HG03520 (cell line): ENCODE data around the gene ASPHD2.

Experiments
- ATAC-seq: cut with Tn5 transposase; IDR thresholded peaks from one replicate; pipeline ENCODE4 v1.9.1; 2021; ENCODE audit warnings: mild to moderate bottlenecking, moderate library complexity; ENCODE audit not compliant: unreplicated experiment

The ASPHD2 gene

DNA sequence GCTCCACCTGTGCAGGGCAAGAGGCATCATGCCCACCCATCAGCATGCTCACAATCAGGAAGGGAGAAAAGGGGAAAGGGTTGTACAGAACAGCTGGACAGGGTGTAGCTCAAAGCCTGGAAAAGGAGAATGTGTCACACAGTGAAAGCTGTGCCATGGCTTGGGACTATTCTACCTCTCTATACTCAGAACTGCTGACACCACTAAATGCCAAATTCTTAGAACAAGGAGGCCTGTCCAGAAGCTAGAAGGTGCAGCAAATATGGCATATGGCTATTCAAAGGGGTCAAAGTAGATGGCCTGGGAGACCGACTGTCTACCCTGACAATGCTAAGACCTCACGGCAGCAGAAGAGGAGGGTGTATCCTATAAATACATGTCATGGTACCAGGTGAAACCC, 41.7 kb downstream of the ASPHD2 start:
- no peak for ATAC-seq

DNA sequence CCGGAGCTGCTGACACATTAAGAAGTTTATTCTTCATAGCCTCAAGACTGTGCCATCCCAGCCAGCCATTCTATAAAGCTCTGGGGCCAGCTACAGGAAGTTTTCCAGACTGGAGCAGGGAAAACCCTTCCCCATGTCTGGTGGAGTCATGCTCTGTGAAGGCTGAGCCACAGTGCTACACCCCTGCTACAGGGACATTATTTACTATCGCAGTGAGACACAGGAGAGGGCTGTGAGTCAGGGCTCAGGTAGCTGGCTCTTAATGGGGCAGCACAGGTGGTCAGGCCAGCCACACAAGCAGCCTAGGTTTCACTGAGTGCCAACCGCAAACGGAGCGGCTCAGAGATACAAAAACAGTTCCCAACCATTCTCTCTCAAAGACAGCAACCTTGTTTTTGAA, 42.5 kb downstream of the ASPHD2 start:
- ATAC-seq = no peak

DNA sequence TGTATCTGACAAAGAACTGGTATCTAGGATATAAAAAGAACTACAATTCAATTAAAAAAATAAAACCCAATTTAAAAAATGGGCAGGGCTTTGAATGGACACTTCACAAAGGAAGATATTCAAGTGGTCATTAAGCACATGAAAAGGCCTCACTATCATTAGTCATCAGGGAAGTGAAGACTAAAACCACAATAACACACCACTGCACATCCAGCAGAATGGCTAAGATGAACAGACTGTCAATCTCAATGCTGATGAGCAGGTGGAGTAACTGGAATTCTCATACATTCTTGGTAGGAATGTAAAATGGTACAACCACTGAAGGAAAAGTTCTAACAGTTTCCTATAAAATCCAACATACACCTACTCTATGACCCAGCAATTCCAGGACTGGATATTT, 45.6 kb downstream of the ASPHD2 start:
- ATAC-seq = no peak

DNA sequence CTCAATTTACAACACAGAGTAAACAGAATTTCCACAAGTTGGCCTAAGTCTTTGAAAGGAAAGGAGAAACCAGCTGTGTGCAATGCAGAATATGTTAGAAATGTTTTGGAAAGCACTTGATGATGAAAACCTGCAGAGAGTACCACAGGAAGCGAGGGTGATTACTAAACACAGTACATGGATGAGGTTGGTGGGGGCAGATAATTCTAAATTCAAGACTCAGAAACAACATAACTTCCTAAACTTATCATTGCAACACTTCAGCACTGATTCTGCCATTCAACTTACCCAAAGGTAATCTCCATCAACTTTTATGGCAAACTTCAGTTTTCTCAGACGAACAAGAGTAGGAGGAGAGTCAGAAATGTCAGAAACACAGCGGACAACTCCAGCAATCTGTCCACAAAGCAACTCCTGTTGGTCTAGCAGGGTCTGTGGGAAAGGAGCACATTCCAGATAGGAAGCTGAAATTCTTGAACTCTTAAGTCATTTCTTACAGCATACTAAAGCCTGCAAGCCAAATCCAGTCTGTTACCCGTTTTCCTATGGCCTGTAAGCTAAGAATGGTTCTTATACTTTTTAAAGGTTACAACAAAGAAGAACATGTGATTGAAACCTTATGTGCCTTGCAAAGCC, 47.8 kb downstream of the ASPHD2 start:
- no peak for ATAC-seq

DNA sequence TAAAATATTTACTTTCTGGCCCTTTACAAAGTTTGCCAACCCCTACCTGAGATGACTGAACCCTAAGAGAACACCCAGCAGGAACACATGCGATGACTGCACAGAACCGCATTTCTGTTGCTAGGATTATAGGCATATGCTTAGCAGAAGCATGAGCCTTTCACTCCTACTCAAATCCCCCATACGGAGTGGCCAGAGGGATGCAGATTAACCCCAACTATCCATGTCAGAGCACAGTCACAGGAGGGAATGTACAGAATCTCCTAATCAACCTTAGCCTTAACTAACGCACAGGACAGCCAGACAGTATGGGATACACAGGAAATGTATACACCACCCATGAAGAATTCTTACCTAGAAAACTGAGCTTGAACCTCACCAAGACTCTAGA, 48.3 kb downstream of the ASPHD2 start:
- no peak for ATAC-seq

DNA sequence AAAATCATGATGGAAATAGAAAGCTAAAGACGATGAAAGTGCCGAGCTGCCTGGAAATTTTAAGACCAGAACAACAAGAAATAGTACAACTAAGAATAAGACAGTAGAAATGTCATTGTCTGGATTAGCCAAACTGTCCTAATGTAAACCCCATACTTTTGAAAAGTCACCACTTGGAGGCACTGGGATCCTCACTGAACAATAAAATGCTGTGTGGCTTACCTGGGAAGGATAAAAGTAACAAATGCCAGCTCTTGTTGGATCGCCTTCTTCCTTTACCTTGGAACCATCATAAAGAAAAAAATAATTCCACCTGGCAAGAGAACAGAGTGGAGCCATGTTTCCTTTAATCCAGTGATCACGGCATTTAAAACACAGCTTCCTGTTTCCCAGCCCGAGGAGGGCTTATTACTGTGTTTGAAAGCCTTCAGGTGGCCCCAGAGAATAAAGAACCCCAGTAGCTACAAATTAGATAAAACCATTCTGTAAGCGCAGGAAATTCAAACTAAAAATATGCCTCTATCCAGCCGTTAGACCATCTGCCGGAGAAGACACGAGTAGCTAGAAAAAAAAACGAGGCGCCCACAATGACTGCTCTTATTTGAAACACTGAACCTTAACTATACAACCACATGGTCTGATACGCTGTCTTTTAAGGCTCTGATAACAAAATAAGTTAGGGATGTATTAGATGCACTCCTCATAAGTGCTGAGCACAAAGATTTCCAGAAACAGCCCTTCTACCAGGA, 50.2 kb downstream of the ASPHD2 start:
- no peak for ATAC-seq

DNA sequence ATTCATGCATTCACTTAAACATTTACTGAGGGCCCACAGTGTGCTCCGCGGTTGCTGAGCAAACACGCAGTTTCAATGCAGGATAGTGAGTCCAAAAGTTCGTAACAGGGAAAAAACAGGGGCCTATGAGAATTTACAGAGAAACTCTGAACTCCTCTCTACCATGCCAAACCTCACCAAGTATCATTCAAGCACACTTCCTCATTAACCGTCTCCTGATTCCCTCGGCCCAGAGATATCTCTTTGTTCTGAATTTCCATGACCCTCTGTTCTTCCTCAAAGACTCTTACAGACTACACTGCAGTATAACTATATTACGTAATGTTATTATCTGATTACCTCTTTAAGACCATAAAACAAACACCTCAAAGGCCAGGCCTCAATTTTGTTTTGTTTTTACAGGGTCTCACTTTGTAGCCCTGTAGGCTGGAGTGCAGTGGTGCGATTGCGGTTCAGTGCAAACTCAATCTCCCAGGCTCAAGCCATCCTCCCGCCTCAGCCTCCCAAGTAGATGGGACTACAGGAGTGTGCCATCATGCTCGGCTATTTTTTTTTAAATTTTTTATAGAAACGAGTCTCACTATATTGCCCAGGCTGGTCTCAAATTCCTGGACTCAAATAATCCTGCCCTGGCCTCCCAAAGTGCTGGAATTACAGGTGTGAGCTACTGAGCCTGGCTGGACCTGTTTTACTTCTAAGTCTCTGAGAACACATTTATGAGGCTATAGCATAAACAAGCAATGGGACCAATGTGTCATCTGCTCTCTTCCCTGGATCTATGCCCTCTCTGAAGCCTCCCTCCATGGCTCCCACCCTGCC, 50.9 kb downstream of the ASPHD2 start:
- ATAC-seq = no peak

DNA sequence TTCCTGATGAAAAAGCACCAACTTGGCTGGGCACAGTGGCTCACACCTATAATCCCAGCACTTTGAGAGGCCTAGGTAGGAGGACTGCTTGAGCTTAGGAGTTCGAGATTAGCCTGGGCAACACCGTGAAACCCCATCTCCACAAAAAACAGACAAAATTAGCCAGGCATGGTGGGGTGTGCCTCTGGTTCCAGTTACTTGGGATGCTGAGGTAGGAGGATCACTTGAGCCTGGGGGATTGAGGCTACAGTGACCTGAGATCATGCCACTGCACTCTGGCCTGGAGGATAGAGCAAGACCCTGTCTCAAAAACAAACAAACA, 51.5 kb downstream of the ASPHD2 start:
- ATAC-seq = no peak

DNA sequence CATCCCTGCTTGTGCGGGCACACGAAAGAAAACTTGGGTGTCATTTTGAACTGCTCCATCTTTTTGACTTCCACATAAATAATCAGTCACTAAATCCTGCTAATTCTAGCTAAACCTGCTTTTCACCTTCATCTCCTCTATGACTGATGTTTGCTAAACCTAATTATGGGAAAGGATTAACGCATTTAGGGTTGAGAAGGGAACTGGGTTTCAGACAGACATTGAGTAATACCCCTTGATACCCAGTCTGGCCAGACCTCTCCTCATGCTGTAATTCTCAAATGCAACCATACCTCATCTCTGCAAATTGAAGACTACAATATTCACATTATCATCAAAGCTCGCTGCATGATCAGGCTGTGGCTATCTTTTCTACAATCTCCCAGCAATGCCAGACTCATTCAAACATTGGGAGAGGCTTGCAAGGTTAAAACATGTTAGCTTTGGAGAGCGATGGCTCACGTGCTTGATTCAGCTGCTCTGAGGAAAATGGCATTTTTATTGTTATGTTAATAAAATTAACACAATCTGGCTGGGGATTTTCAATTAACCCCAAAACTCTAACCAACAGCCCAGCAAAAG, 52.1 kb downstream of the ASPHD2 start:
- no peak for ATAC-seq

DNA sequence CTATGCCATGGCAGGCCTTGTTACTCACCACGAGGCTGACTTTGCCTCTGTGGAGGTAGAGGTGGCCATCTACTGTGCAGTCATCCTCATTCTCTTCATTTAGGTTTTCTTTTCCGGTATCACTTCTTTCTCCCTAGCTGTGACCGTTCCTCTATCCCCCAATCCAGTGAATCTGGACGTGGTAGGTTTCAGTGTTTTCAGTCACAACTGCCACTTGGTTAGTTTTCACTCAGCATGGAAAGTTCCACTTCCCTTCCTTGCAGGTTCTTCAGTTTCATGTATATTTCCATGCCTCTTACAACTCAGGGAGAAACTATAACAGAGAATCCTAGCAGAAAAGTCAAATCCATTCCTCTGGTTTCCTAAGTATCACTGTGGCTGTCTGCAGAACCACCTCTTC, 52.6 kb downstream of the ASPHD2 start:
- ATAC-seq = no peak

DNA sequence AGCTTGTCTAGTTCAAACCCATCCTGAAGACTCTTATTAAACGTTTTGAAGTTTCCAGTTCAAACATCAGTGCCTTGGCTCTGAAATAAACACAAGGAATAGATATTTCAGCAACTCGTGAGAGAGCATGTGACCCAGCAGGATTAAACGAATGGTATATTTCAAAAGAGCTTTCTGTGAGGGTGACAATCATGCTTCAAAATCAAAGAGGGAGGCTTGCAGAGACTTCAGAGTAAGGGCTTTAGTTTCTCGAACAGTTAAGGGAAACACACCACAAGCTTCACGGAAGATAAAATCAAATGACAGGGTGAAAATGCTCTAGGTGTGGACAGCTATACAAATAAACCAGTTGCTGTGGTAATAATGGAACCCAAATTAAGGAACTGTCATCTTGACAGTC, 53.1 kb downstream of the ASPHD2 start:
- ATAC-seq = no peak

DNA sequence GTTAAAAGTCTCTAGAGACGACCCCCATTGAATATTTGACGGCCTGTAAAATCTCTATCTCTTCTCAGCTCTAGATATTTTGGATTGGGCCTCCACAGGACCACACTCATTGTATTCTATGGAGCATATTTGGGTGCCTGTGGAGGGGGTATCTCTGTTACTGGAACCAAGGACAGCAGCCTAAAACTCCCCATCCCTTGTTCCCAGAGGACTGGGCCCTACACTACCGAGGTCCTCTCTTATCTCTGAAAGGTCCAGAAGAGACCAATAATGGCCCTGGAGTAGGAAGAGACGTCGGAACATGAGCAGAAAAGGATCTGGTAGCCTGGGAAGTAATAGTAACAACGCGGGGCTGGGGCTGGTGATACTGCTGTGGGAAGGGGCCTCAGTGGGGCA, 54.0 kb downstream of the ASPHD2 start:
- ATAC-seq = peak; percentile 8

DNA sequence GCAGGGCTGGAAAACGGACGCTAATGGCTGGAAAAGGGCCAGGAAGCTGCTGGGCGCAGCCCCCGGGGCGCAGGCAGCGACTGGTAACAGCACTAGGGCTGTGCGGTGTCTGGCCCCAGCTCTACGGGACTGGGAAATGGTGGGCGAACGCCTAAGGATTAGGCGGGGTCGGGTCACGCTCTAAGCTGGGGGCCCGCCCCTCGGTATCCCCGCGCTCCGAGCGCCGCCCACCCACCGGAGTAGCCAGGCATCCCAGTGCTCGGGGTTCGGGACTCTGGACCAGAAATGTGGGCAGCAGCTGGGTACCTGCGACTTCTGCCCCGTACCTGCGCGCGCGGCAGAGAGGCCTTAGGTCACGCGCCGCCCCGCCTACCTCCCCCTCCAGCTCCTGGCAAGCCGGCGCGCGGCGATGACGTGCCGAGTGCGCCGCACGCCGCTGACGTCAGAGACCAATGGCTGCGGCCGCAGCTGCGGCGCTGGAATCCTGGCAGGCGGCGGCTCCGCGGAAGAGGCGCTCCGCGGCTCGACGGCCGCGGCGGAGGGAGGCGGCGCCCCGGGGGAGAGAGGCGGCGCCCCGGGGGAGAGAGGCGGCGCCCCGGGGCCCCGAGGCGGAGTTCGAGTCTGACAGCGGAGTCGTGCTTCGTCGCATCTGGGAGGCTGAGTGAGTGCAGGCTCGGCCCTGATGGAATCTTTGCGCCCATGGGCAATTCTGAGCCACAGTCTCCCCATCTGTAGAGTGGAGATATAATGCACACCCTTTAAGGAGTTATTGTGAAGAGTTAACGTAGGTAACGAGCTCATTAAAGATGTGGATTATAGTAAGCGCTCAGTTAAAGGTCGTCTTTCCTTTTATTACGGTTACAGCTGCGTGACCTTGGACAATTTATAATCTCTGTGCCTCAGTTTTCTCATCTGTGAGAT, 54.6 kb downstream of the ASPHD2 start, which contains the start of the genes HPS4 and SRRD:
Gene HPS4, minus strand, starts transcription at position 345 of the 921 bp plus-strand sequence. CDS start 2,021 bp downstream, outside the sequence.
Gene SRRD, plus strand, starts transcription at position 439 of the 921 bp plus-strand sequence. Its CDS starts 14 bp downstream, at position 453.
- ATAC-seq = peak; percentile 59

DNA sequence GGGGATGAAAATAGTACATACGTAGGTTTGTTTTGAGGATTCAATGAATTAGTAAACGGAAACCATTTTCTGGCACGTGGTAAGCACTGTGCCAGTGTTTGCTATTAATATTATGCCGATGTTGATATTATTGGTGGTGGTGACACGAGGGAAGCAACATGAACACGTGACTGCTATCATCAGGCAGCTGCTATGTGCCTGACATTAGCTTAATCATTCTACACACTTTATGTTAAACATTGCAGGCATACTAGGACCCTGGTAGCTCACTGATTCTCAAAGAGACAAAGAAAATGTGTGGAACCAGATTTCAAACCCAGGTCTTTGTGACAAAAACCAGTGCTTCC, 55.3 kb downstream of the ASPHD2 start:
- ATAC-seq = no peak

DNA sequence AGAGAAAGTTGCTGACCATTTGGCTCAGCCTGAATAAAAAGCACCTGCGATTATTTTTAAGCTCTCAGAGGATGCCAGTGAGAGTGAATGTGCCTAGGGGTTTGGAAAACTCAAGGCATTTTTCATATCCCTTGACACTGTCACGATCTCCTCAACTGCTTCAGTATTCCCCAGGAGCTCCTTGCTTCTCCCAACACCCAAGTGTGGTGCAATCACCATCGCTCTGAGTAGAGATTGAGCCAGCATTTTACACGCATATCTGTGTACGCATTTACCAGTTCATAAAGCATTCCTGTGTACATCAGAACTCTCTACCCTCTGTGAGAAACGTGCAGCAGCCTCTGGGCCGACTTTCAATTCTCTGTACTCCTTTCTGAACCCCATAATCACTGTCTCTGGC, 56.0 kb downstream of the ASPHD2 start:
- no peak for ATAC-seq

DNA sequence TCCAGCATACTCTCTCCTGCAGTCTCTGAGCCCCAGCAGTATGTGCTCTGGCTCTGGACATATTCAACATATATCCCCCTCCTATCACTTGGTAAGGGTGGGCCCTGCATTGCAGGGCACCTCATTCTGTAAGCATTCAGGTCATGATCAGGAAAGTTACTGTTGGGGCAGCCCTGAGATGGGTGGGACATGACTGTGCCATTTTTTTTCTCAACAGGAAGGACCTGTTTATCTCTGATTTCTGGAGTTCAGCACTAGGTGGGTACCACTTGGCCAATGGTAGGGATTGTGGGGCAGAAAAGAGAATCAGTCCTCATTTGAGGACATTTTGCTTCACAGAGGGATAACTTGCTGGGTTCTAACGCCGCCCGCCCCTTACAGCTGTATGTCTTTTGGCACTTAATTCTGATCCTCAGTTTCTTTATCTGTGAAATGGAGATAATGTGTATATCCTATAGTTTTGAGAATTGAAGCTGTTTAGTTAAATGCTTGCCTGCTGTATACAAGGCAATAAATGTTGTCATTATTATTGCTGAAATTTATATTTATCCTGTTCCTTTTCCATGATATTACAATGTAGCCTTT, 56.8 kb downstream of the ASPHD2 start:
- no peak for ATAC-seq

DNA sequence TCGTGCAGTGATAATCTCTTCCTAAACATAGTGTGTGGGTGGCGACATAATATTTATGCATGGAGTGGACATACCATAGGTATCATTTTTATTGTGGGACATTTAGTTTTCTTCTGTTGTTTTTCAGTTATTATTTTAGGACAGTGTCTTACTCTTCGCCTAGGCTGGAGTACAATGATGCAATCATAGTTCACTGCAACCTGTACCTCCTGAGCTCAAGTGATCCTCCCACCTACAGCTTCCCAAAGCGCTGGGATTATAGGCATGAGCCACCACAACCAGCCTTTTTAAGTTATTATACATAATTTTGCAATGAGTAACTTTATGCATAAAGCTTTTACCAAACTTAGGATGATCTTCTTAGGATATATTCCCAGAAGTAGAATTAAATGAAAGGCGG, 57.3 kb downstream of the ASPHD2 start:
- ATAC-seq = no peak

DNA sequence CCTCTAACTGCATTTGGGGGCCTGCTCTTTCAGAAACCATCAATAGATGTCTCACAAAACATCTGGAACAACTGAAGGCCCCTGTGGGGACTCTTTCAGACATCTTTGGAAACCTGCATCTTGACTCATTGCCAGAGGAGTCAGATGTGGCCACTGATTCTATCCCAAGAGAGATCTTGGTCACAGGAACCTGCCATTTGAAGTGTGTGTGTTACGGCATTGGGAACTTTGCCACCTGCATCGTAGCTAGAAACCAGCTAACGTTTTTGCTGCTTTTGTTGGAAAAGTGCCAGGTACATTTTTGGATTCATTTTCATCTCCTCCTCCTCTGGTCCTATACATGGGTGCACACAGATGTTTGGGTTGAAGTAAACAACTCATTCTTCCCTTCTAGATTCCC, 58.9 kb downstream of the ASPHD2 start:
- ATAC-seq = no peak

DNA sequence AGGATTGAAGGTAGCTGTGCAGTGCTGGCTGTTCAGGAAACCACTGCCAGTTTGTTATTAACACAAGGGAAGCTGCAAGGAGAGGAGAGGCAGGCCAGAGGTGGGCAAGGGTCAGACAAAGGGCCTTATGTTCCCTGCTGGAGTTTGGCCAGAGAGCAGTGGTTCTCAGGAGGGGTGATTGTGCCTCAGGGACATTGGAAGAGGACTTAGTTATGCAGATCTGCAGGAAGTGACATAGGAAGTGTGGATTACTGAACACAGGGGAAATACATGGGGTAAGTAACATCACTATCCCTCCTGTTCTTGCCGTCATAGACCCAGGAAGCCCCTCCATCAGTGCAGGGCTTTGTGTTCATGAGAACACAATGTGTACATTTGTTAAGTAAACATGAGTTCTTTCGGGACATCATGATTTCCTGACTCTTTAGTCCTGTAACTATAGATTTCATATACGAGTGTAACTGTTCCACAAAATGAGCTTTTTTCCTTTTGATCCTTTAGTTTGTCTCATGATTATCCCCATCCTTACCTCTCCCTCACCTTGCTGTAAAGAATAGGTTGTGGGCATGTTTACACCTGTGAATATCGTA, 60.5 kb downstream of the ASPHD2 start:
- ATAC-seq = no peak

DNA sequence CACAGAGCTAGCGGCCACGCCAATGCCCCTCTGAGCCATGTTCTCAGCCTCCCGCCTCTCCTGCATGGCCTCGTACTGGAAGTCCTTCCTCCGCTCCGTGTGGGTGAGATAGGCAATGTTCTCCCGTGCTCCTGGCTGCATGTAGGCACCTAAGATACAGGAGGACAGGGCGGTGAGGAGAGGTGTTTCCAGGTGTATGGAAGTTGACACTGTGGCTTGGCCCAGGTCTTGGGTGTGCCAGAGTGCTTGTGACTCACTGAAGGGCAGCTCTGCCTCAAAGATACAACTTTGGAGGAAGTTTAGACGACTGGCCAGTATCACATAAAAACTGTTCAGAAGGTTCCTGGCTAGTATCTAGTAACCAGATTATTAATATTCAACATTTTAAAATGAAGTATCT, 63.2 kb downstream of the ASPHD2 start:
- no peak for ATAC-seq
